HUES48 (cell line): ENCODE measurements around the gene KIF5C.
"Not testable (repeated sequence)": the region's sequence is repeated elsewhere in the genome, so short reads cannot be mapped to it uniquely, and the experiment has no call there.

ENCODE experiments used
- H3K27ac ChIP-seq: one replicate; pipeline ENCODE4 v1.7.0; 2013; ENCODE audit warnings: low read depth, low read length, inconsistent platforms
- H3K27me3 ChIP-seq: 2 replicates; pipeline ENCODE4 v1.6.1; 2013; ENCODE audit warnings: mild to moderate bottlenecking, low read length; ENCODE audit not compliant: control insufficient read depth, insufficient read depth
- H3K36me3 ChIP-seq: 2 replicates; pipeline ENCODE4 v1.6.1; 2013; ENCODE audit warnings: low read length; ENCODE audit not compliant: control insufficient read depth, insufficient read depth
- H3K4me1 ChIP-seq: 2 replicates; pipeline ENCODE4 v1.6.1; 2013; ENCODE audit warnings: mild to moderate bottlenecking, low read length; ENCODE audit not compliant: control insufficient read depth, insufficient read depth
- H3K4me3 ChIP-seq: 2 replicates; pipeline ENCODE4 v1.5.1; 2013; ENCODE audit warnings: mild to moderate bottlenecking, low read depth, low read length
- H3K9ac ChIP-seq: 2 replicates; pipeline ENCODE4 v1.6.1; 2013; ENCODE audit warnings: mild to moderate bottlenecking, low read depth, low read length, moderate library complexity
- H3K9me3 ChIP-seq: 2 replicates; pipeline ENCODE4 v1.6.1; 2013; ENCODE audit warnings: low read length; ENCODE audit not compliant: control insufficient read depth, insufficient read depth

The KIF5C gene

DNA sequence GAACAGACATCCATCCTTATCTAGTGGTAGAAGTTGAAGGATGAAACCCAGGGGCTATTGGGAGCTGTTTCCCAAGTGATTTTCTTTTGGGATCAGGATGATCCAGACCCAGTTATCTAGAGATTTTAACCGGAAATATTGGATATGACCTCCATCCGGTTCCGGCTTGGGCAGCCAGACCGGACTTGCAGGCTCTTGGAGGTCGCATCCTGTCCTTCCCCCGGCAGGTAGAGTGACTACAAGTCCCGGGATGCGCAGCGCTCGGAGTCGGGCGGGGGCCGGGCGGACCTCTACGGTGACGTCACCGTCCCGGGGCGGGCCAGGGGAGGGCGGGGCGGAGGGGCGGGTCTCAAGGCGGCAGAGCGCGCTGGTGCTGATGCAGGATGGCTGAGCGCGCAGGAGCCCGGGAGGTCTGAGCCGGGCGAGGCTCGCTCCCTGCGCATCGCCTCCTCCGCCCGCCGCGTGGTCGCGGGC lies at the start of gene KIF5C:
KIF5C (plus strand) TSS at position 360 of the 474 bp plus-strand sequence. CDS start 391 bp downstream, outside the sequence.
- Histone ChIP-seq H3K9ac (peak within 1 kb of the TSS; percentile 58), H3K36me3 (no peaks in the 10 kb centered on the region), H3K4me3 (peak within 1 kb of the TSS; percentile 77), H3K4me1 (peaks cover 9% of the 10 kb centered on the region; the same call in 1 of the 2 replicates), H3K27ac (peak within 1 kb of the TSS; percentile 82), H3K9me3 (no peaks in the 10 kb centered on the region; the same call in 1 of the 2 replicates), H3K27me3 (peaks cover 16% of the 10 kb centered on the region)

DNA sequence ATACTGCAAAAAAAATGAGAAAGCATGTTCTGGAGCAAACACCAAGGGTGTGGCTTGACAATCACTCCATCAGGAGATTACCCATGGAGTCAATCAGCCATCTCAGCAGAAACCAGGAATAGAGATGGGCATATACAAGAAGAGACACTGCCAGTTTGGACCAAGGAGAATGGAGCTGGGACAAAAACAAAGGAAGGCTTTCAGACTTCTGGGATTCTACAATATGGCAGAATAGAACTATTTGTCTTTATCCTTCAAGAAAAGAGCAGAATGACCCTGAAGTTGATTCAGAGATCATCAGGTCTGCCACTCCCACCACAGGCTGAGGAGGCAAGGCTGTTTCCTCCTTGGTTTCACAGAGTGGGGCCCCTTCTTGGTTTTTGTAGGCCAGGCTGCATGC lies 48.2 kb upstream of the KIF5C start:
- Histone ChIP-seq H3K4me3 (no peak overlapping the region), H3K36me3 (no peaks in the 10 kb centered on the region), H3K27ac (no peak overlapping the region), H3K4me1 (0 out of 2 replicates have a peak, but pooled peaks cover 3% of the 10 kb centered on the region), H3K27me3 (no peaks in the 10 kb centered on the region), H3K9ac (no peak overlapping the region), H3K9me3 (no peaks in the 10 kb centered on the region)

GRCh38 chr2:148828941-148829340 lies 46.1 kb upstream of the KIF5C start:
- Histone ChIP-seq H3K9ac (no peak overlapping the region), H3K4me1 (0 out of 2 replicates have a peak, but pooled peaks cover 3% of the 10 kb centered on the region), H3K9me3 (no peaks in the 10 kb centered on the region), H3K4me3 (no peak overlapping the region), H3K27me3 (no peaks in the 10 kb centered on the region), H3K27ac (no peak overlapping the region), H3K36me3 (no peaks in the 10 kb centered on the region)

DNA sequence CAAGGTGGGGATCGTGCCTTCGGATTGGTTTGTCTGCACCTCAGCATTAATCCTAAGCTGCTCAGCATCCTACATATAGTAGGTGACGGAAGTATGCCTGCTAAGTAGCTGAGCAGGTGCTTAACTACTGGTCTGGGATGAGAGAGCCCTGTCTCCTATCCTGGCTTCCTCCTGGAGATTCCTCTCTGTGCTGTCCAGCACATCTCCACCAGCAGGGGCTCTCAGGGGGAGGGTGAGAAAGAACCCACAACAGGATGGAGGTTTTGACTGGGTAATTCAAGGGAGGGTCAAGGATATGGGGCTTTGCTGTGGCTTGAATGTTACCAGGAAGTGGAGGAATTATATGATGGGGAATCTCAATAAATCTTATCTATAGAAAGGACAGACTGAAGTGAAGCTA lies 45.4 kb upstream of the KIF5C start:
- Histone ChIP-seq H3K4me3 (no peak overlapping the region), H3K27ac (no peak overlapping the region), H3K9me3 (no peaks in the 10 kb centered on the region), H3K36me3 (no peaks in the 10 kb centered on the region), H3K9ac (no peak overlapping the region), H3K27me3 (no peaks in the 10 kb centered on the region), H3K4me1 (0 out of 2 replicates have a peak, but pooled peaks cover 3% of the 10 kb centered on the region)

GRCh38 chr2:148832637-148833036 lies 42.4 kb upstream of the KIF5C start:
- no peak overlapping the region for H3K27ac ChIP-seq
- H3K4me1 ChIP-seq, result 0 out of 2 replicates have a peak, but pooled peaks cover 3% of the 10 kb centered on the region
- no peaks in the 10 kb centered on the region for H3K36me3 ChIP-seq
- H3K4me3 ChIP-seq, result no peak overlapping the region
- no peak overlapping the region for H3K9ac ChIP-seq
- H3K9me3 ChIP-seq, result no peaks in the 10 kb centered on the region
- H3K27me3 ChIP-seq, result no peaks in the 10 kb centered on the region

DNA sequence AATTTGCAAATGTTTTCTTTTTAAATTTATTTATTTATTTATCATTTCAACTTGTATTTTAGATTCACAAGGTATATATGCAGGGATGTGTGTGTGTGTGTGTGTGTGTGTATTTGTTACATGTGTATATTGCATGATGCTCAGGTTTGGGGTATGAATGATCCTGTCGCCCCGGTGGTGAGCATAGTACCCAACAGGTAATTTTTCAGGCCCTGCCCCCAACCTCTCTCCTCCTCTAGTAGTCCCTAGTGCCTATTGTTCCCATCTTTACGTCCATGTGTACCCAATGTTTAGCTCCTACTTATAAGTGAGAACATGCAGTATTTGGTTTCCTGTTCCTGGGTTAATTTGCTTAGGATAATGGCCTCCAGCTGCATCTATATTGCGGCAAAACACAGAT lies 33.0 kb upstream of the KIF5C start:
- Histone ChIP-seq H3K27ac (no peak overlapping the region), H3K36me3 (no peaks in the 10 kb centered on the region), H3K27me3 (no peaks in the 10 kb centered on the region), H3K4me1 (no peaks in the 10 kb centered on the region), H3K4me3 (no peak overlapping the region), H3K9ac (no peak overlapping the region), H3K9me3 (no peaks in the 10 kb centered on the region)

DNA sequence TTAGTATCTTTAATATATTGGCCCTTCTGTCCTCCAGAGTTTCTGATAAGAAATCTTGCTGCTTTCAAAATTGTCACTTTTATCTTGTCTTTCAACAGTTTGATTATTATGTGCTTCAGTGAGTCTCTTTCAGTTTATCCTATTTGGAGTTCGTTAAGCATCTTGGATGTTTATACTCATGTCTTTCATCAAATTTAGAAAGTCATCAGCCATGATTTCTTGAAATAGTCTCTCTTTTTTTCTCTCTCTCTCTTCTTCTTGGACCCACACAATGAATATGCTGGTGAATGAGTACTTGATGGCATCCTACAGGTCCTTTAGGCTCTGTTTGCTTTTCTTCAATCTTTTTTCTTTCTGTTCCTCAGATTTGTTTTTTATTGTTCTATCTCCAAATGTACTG lies 26.9 kb upstream of the KIF5C start:
- H3K4me1 ChIP-seq, result no peaks in the 10 kb centered on the region
- no peak overlapping the region for H3K27ac ChIP-seq
- no peaks in the 10 kb centered on the region for H3K36me3 ChIP-seq
- no peak overlapping the region for H3K4me3 ChIP-seq
- H3K27me3 ChIP-seq, result no peaks in the 10 kb centered on the region
- H3K9ac ChIP-seq, result no peak overlapping the region
- H3K9me3 ChIP-seq, result no peaks in the 10 kb centered on the region

- H3K4me1 ChIP-seq, result no peaks in the 10 kb centered on the region
- H3K9me3 ChIP-seq, result no peaks in the 10 kb centered on the region
- no peaks in the 10 kb centered on the region for H3K36me3 ChIP-seq
- no peaks in the 10 kb centered on the region for H3K27me3 ChIP-seq
- H3K27ac ChIP-seq, result no peak overlapping the region
- no peak overlapping the region for H3K9ac ChIP-seq
- H3K4me3 ChIP-seq, result no peak overlapping the region
These were observed 21.6 kb upstream of the KIF5C start for GRCh38 chr2:148853458-148853857.

DNA sequence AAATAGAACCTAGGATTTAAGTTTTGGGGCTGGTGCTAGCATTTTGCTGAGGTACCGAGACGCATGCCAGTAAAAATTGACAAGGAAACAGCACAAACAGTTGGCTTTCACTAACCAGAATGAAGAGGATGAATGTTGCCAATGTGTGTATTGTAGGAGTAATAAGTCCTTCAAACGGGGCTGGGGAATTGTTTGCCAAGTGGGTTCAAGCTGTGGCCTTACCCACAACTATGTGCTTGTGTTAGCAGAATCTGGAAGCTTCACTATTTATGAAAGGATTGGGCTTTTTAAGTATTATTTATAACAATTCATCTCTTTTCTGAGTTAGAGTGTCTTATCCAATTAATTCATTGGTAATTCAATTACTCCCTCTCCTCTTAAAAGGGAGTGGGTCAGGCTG lies 15.0 kb upstream of the KIF5C start:
- Histone ChIP-seq H3K27ac (no peak overlapping the region), H3K36me3 (no peaks in the 10 kb centered on the region), H3K9me3 (no peaks in the 10 kb centered on the region), H3K9ac (no peak overlapping the region), H3K4me3 (no peak overlapping the region), H3K27me3 (no peaks in the 10 kb centered on the region), H3K4me1 (no peaks in the 10 kb centered on the region)

DNA sequence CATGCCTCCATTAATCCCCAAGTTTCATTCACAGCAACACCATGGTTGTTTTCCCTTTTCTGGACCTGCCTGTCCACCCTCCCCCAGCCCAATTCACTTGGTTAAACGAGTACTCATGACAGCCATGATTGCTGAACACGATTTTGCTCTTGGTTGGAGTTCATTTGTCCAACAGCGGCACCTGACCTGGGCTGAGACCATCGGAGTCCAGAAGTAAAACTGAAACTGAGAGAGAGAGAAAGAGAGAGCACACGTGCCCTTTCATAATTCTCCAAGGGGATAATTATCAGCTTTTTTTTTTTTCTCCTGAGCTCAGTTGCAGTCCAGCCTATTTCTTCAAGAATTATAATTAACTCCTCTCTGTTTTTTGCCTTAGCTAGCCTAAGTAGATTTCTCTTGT lies 13.7 kb upstream of the KIF5C start:
- H3K4me1 ChIP-seq, result no peaks in the 10 kb centered on the region
- no peak overlapping the region for H3K9ac ChIP-seq
- no peaks in the 10 kb centered on the region for H3K27me3 ChIP-seq
- no peak overlapping the region for H3K27ac ChIP-seq
- H3K4me3 ChIP-seq, result no peak overlapping the region
- no peaks in the 10 kb centered on the region for H3K36me3 ChIP-seq
- H3K9me3 ChIP-seq, result no peaks in the 10 kb centered on the region

DNA sequence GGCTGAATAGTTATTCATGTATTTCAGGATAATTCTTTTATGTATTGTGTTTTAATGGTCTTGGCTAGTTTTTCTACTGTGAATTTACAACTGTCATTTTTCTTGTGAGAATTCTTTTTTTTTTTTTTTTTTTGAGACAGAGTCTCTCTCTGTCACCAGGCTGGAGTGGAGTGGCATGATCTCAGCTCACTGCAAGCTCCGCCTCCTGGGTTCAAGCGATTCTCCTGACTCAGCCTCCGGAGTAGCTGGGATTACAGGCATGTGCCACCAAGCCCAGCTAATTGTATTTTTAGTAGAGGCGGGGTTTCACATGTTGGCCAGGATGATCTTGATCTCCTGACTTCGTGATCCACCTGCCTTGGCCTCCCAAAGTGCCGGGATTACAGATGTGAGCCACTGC lies 12.5 kb upstream of the KIF5C start:
- H3K9me3 ChIP-seq, H3K4me3 ChIP-seq, H3K36me3 ChIP-seq, H3K4me1 ChIP-seq, H3K27ac ChIP-seq, H3K27me3 ChIP-seq, H3K9ac ChIP-seq: not testable (repeated sequence)

DNA sequence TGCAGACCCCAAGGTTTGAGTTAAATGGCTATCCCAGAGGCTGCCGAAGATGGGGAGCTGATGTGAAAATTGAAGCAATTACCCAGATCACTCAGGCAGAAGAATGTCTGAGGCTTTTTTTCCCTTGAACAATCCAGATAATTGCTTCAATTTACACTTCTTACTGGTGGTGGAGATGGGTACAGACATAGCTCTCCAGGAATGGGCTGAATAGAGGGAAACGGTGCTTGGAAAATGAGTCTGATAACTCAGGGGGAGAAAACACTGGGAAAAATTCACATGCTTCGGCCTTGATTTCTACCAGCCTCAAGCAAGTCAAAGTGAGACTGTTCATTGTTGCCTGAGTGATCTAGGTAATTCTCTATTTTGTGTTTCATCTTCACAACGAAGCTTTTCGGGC lies 9.5 kb upstream of the KIF5C start:
- H3K4me1 ChIP-seq, result peaks cover 3% of the 10 kb centered on the region; the same call in 1 of the 2 replicates
- no peaks in the 10 kb centered on the region for H3K36me3 ChIP-seq
- H3K27ac ChIP-seq, result no peak overlapping the region
- no peak overlapping the region for H3K9ac ChIP-seq
- no peak overlapping the region for H3K4me3 ChIP-seq
- peaks cover 7% of the 10 kb centered on the region for H3K27me3 ChIP-seq
- H3K9me3 ChIP-seq, result no peaks in the 10 kb centered on the region
